Adrenal gland (tissue), 12 donors: ENCODE results near the gene C1QTNF12. TPM values are rescaled to one million over a fixed set of nuclear protein-coding genes. Genes with fewer than 3 reads are reported as not detected.

Experiments
- DNase-seq, 7 donors: peaks; one replicate each; pipeline ENCODE4 v3.0.0-alpha.2; 2019 to 2020
- H3K27ac ChIP-seq, 5 donors: fragments of 200-600 bp; sonication (generic) in 4 of 5; 1 replicate in 3 of 5; 2 replicates in 2 of 5; pipeline versions ENCODE4 v1.5.1 to v1.8.0; 2016 to 2020; ENCODE audit warnings: mild to moderate bottlenecking in 1 of 5
- H3K27me3 ChIP-seq: fragments of 200-600 bp; 2 replicates; pipeline ENCODE4 v1.8.0; 2021
- H3K36me3 ChIP-seq, 2 donors: fragments of 200-600 bp; replicated peaks in 1 of 2; 1 replicate in 1 of 2; 2 replicates in 1 of 2; pipeline versions ENCODE4 v1.5.1 to v1.8.0; 2018 to 2022
- H3K4me1 ChIP-seq, 2 donors: fragments of 200-600 bp; replicated peaks in 1 of 2; 1 replicate in 1 of 2; 2 replicates in 1 of 2; pipeline versions ENCODE4 v1.5.1 to v1.8.0; 2018 to 2021
- H3K4me3 ChIP-seq, 4 donors: fragments of 200-600 bp; sonication (generic) in 3 of 4; one replicate each; pipeline ENCODE4 v1.5.1; 2016 to 2018
- H3K9me3 ChIP-seq, 3 donors: fragments of 200-600 bp; sonication (generic) in 1 of 3; replicated peaks in 1 of 3; 1 replicate in 2 of 3; 2 replicates in 1 of 3; pipeline versions ENCODE4 v1.5.1 to v1.8.0; 2016 to 2021
- POLR2A ChIP-seq, 2 donors: fragments of 450-650 bp; IDR thresholded peaks; one replicate each; pipeline ENCODE4 v1.6.1; 2017; ENCODE audit warnings: antibody characterized with exemption in 2 of 2, mild to moderate bottlenecking in 2 of 2, moderate library complexity in 1 of 2
- WGBS, 4 donors: extraction: QIAGEN DNeasy Blood & Tissue Kit in 2 of 4; methylation state at CpG; one replicate each; pipeline versions ENCODE4 v1.1.5 to v1.1.7; 2013 to 2017; 5-methylcytosine and 5-hydroxymethylcytosine counted together
- intact Hi-C, 2 donors: fragments of 100-400 bp; cut with DNase I; formaldehyde crosslinking; loops; one replicate each; pipeline versions ENCODE4 v1.14.1 to v1.15.0; 2022 to 2023
- polyA plus RNA-seq, 3 donors: library from polyadenylated mRNA; stranded (reverse); fragments of 200-250 nt in 2 of 3; fragments of 350-450 nt in 1 of 3; fragmentation: Illumina TruSeq in 1 of 3; extraction: RNeasy Lipid Tissue Mini Kit (QIAGEN cat#74804) in 1 of 3; gene quantifications; one replicate each; pipeline ENCODE4 v1.2.3, GENCODE V29; 2013 to 2014
- total RNA-seq, 9 donors: library from RNA; depleted of rRNA in 4 of 9; stranded (reverse); fragments of >200 nt in 4 of 9; fragments of 120-200 nt in 1 of 9; fragmentation: NEBNext Ultra II Directional in 1 of 9; extraction: Animal tissue kit (Norgen Biotek cat#: 25700) in 1 of 9; gene quantifications; one replicate each; pipeline versions ENCODE4 v1.1.0 to v1.2.4, GENCODE V29; 2013 to 2023
- TF ChIP-seq, protein P1 (sequence below), 6 experiments: fragments of 450-650 bp in 4 of 6; fragments of 200-600 bp in 2 of 6; sonication (generic) in 1 of 6; IDR thresholded peaks; 1 replicate in 5 of 6; 2 replicates in 1 of 6; pipeline versions ENCODE4 v1.5.1 to v1.8.0; 2016 to 2021; ENCODE audit warnings: antibody characterized with exemption in 6 of 6, mild to moderate bottlenecking in 2 of 6, moderate library complexity in 1 of 6
- donor health status: healthy with polysubstance abuse.
- donor health status: Bipolar disorder and iron deficiency.
- donor health status: DM: yes; HTN: yes; CAD: no.
- donor health status: DM: no; HTN: no; CAD: no.
- donor health status: DM: no; HTN: no; CAD: no.
- donor health status: DM: yes; HTN: yes; CAD: no.

The C1QTNF12 gene
- total and polyA plus RNA-seq, 12 donors, result 0.28 to 4.3 (median 1.3) TPM; not detected in 3

DNA sequence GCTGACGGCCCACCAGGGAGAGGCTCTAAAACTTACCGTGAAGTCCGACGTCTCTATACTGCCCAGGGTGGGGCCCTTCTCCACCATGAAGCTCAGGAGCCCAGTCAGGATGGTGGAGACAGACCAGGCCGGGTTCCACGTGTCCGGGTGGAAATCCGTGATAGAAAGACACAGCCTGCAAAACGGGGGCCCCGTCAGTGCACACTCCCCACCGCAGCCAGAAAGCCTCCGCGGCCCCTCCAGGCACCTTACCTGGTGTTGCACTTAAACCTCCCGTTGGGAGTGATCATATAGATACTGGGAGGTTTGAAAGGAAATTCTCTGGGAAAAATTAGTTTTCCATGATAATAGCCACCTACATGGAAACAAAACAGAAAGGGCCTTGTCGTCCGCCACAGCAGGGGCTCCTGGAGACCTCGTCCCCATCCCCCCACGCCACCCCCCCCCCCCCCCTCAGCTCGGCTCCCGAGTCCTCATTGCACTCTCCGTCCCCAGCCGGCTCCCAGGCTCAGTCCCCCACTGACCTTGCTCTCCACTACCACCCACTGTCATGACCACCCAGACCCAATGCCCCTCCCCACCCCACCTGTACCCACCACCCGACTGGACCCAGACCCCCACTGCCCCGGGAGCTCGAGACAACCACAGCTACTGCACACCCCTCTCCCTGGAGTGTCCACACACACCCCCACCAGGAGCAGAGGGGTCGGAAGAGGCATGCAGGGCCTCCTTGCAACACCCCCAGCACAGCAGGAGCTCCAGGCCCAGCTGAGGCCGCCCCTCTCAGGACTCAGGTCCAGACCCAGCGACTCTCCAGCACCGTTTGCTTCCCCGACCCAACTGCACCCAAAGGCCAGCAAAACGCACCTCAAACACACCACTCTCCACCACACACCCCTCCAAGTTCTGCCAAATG lies 10.7 kb upstream of the C1QTNF12 start:
- H3K9me3 ChIP-seq, result no peaks in the 10 kb centered on the region
- no peak overlapping the region for H3K4me3 ChIP-seq
- DNase-seq, result no peak
- TF ChIP-seq, protein P1, sequence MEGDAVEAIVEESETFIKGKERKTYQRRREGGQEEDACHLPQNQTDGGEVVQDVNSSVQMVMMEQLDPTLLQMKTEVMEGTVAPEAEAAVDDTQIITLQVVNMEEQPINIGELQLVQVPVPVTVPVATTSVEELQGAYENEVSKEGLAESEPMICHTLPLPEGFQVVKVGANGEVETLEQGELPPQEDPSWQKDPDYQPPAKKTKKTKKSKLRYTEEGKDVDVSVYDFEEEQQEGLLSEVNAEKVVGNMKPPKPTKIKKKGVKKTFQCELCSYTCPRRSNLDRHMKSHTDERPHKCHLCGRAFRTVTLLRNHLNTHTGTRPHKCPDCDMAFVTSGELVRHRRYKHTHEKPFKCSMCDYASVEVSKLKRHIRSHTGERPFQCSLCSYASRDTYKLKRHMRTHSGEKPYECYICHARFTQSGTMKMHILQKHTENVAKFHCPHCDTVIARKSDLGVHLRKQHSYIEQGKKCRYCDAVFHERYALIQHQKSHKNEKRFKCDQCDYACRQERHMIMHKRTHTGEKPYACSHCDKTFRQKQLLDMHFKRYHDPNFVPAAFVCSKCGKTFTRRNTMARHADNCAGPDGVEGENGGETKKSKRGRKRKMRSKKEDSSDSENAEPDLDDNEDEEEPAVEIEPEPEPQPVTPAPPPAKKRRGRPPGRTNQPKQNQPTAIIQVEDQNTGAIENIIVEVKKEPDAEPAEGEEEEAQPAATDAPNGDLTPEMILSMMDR (IDR thresholded peaks at IDR 0.05), result no peak
- TF ChIP-seq POLR2A (IDR thresholded peaks at IDR 0.05), result no peak
- peaks cover 0 to 63% of the 10 kb centered on the region in 2 donors for H3K36me3 ChIP-seq
- 88 to 91% (median 89%) methylated on average over 27 to 31 of the region's 31 CpGs for WGBS, 4 donors
- intact Hi-C loops, result no loop called here
- H3K27me3 ChIP-seq, result no peaks in the 10 kb centered on the region
- no peak overlapping the region for H3K27ac ChIP-seq
- no peaks in the 10 kb centered on the region for H3K4me1 ChIP-seq

DNA sequence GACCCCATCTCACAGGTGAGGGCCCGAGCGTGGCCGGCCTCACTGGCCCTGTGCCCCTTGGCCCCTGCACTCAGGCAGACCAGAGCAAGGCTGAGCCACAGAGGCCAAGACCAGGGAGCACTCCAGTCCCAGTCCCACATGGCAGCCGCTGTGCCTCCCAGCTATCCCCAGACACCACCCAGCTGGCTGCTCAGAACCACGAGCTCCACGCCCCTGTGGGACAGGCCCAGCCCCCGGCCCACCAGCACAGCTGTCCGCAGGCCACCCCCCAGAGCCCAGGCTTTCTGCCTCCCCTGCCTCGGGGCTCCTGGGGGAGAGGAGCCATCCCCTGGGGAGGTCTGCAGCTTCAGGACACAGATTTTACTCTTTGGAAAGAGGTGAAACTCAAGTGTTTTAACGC lies 9.1 kb upstream of the C1QTNF12 start:
- DNase-seq, result no peak
- Histone ChIP-seq H3K4me3 (no peak overlapping the region), H3K9me3 (no peaks in the 10 kb centered on the region), H3K27me3 (no peaks in the 10 kb centered on the region), H3K36me3 (peaks cover 0 to 57% of the 10 kb centered on the region in 2 donors), H3K27ac (no peak overlapping the region), H3K4me1 (no peaks in the 10 kb centered on the region)
- intact Hi-C loops, result no loop called here
- 91 to 100% (median 94%) methylated on average over 3 to 10 of the region's 10 CpGs for WGBS, 4 donors
- TF ChIP-seq POLR2A (IDR thresholded peaks at IDR 0.05), result no peak
- TF ChIP-seq, protein P1 (IDR thresholded peaks at IDR 0.05), result no peak

DNA sequence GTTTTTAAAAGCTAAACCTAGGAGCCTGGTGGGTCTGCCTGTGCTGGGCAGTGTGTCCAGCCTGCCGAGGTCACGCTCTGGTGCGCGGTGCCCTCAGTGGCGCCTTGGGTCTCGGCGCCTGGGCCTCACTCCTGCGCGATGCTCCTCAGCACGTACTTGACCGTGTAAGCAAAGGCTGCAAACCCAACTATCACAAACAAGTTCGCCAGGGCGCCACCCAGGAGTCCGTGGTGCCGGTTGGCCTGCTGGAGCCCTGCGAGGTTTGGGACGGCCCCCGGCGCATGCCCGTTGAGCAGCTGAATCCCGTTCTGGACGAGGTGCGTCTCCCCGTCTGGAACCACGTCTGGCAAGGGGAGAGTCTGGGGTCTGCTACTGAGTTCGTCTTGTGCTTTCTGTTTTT lies 8.6 kb upstream of the C1QTNF12 start:
- H3K36me3 ChIP-seq, result peaks cover 0 to 57% of the 10 kb centered on the region in 2 donors

DNA sequence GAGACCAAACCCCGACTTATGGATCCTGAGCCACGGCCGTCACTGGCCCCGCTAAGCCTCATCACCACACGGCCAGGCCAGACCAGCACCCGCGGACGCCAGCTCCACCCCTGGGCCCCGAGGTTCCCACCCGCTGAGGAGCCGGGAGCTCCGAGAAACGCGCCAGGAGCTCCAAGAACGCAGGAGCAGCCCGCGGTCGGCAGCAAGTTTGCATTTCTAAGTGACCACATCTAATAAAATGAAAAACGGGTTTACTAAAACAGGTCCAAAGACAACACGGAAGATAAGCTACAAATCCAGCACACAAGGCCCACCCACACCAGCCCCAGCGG lies 8.1 kb upstream of the C1QTNF12 start:
- Histone ChIP-seq H3K4me3 (no peak overlapping the region), H3K4me1 (no peaks in the 10 kb centered on the region), H3K27me3 (no peaks in the 10 kb centered on the region), H3K36me3 (peaks cover 0 to 55% of the 10 kb centered on the region in 2 donors), H3K27ac (no peak overlapping the region), H3K9me3 (no peaks in the 10 kb centered on the region)
- DNase-seq, result no peak
- 79 to 89% (median 86%) methylated on average over 10 to 21 of the region's 21 CpGs for WGBS, 4 donors
- TF ChIP-seq, protein P1 (IDR thresholded peaks at IDR 0.05), result no peak
- TF ChIP-seq POLR2A (IDR thresholded peaks at IDR 0.05), result no peak
- intact Hi-C loops, result no loop called here

More for the DNA sequence above, 8.6 kb upstream of the C1QTNF12 start:
- H3K4me3 ChIP-seq, result no peak overlapping the region
- TF ChIP-seq, protein P1 (IDR thresholded peaks at IDR 0.05), result no peak
- TF ChIP-seq POLR2A (IDR thresholded peaks at IDR 0.05), result no peak
- no peak overlapping the region for H3K27ac ChIP-seq
- H3K9me3 ChIP-seq, result no peaks in the 10 kb centered on the region
- WGBS, 4 donors, result 94 to 96% (median 94%) methylated on average over 14 to 26 of the region's 26 CpGs
- H3K4me1 ChIP-seq, result no peaks in the 10 kb centered on the region
- H3K27me3 ChIP-seq, result no peaks in the 10 kb centered on the region
- intact Hi-C loops, result no loop called here
- DNase-seq, result no peak
